NCI-H1105 (cell line): ENCODE measurements around the gene SMIM1.

Experiments used
- DNase-seq: peaks from one replicate; lab custom pipeline; 2025; lab: John Stamatoyannopoulos, UW

SMIM1 gene, protein sequence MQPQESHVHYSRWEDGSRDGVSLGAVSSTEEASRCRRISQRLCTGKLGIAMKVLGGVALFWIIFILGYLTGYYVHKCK

DNA sequence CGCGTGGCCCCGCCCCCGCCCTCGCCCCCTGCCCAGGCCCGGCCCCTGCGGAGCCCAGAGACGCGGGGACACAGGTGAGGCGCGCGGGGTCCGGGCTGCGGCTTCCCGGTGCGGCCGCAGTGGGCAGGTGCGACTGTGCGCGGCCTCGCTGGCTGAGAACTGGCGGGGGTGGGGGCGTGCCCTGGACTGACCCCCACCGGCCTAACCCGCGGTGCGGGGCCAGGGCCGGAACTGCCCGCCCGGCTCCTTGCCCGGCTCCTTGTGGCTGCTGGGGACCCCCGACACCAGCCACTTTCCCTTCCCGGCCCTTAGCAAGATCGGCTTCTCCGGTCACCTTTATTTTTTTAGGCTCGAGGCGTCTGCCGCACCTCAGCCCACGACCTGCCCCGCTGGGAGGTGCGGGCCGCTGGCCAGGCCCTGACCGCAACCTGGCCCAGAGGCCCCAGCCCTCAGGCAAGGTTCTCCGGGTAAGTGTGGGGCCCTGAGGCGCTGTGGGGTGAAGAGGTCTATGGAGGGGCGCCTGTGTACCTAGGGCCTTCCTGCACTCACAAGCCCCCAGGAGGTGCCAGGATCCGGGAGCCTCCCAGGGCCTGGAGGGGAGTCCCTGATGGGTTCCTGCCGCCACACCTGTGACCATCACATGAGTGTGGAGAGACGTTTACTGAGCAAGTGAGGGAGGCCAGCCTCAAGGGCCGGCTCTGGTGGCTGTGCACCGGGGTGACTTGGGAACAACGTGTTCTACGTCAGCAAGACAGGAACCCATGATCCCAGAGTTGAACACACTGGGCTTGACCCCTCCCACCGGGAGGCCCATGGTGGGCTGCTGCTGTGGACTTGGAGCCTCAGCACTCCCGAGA is at the start of gene SMIM1:
Gene SMIM1 (plus strand): TSS at position 35 of the 857 bp plus-strand sequence. CDS start 2,625 bp downstream, outside the sequence.
- DNase-seq = no peak

DNA sequence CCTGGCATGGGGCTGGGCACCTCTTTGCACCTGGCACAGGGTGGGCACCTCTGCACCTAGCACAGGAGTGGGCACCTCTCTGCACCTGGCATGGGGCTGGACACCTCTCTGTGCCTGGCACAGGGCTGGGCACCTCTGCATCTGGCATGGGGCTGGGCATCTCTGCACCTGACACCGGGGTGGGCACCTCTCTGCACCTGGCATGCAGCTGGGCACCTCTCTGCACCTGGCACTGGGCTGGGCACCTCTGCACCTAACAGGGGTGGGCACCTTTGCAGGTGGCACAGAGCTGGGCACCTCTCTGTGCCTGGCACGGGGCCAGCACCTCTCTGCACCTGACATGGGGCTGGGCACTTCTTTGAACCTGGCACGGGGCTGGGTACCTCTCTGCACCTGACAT is 49.7 kb upstream of the SMIM1 start:
- no peak for DNase-seq

DNA sequence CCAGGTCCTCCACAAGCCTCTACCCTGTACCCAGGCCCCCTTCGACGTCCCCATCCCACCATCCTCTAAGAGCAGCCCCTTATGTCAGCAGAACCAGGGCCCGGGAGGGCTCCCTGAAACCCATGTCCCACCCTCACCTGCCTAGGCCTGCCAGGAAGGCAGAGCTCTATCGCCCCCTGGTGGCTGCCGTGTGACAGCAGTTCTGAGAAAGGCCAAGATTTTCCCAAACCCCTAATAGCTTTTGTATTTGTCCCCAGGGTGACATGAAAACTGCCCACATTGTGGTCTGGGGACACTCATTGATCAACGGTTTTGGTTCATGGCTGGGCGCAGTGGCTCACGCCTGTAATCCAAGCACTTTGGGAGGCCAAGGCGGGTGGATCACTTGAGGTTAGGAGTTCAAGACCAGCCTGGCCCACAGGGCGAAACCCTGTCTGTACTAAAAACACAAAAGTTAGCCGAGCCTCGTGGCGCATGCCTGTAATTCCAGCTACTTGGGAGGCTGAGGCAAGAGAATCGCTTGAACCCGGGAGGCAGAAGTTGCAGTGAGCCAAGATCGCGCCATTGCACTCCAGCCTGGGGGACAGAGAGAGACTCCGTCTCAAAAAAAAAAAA is 48.0 kb upstream of the SMIM1 start:
- DNase-seq = peak; percentile 72

DNA sequence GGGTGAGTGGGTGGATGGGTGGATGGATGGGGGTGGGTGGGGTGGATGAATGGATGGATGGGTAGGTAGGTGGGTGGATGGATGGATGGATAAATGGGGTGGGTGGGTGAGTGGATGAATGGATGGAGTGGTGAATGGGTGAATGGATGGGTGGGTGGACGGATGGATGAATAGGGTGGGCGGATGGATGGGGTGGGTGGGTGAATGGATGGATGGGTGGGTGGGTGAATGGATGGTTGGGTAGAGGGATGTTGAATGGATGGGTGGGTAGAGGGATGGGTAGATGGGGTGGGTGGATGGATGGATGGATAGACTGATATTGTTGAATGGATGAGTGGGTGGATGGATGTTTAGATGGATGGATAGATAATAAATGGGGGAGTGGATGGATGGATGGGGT is 47.2 kb upstream of the SMIM1 start:
- no peak for DNase-seq

DNA sequence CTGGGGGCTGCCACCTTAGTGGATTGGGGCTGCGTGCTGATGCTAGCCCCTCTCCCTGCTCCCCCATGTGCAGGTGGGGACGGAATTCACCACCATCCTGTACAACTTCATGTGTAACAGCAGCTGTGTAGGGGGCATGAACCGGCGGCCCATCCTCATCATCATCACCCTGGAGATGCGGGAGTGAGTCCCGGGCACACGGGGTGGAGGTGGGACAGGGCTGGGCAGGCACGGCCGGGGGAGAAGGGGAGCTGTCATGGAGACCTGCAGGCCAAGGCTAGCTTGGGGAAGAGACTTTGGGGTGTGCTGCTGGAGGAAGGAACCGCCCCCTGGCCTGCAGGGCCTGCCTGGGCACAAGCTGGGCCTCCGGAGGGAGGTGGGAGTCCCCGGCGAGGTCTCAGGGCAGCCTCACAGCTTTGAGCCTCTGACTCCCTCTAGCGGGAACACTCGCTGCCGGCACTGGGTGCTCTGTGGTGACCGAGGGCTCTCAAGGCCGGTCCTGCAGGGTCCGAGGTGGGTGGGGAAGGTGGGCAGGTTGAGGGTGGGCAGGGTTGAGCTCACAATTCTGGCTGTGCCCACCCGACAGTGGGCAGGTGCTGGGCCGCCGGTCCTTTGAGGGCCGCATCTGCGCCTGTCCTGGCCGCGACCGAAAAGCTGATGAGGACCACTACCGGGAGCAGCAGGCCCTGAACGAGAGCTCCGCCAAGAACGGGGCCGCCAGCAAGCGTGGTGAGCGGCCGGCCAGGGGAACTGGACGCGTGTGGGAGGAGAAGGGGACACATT is 45.3 kb upstream of the SMIM1 start:
- DNase-seq = no peak

DNA sequence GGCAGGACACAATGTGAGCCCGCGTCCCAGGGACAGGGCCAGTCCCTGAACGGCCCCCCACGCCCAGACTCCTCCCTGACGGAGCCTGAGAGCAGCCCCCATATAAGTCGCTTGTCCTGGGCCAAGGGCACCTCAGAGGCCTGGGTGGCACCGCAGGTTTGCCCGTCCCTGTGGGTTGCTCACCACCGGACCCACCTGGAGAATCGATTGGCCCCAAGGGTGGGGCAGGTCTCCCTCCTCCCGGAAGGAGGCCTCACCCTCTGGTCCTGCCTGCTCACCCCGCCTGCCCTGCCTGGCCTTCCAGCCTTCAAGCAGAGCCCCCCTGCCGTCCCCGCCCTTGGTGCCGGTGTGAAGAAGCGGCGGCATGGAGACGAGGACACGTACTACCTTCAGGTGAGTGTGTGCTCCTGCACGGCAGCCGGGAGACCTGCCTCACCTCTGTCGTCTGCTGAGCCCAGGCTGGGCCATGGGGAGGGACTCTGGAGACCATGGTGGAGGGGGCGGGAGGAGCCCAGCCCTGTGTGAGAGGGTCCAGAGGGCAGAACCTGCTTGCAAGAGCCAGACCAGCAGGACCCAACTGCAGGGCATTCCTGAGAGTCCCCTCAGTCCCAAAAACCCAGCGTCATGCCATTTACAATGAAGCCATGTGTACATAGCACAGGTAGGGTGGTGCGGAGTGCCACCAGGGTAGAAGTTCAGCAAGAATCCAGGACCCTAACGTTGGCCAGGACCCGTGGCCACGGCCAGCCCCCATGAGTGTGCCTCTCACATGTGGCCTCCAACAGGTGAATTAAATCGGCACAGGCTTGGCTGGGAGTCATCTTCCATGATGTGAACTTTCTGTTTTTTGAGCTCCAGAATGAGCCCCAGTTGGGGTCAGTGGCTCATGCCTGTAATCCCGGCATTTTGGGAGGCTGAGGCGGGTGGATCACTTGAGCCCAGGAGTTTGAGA is 44.4 kb upstream of the SMIM1 start:
- DNase-seq = no peak

DNA sequence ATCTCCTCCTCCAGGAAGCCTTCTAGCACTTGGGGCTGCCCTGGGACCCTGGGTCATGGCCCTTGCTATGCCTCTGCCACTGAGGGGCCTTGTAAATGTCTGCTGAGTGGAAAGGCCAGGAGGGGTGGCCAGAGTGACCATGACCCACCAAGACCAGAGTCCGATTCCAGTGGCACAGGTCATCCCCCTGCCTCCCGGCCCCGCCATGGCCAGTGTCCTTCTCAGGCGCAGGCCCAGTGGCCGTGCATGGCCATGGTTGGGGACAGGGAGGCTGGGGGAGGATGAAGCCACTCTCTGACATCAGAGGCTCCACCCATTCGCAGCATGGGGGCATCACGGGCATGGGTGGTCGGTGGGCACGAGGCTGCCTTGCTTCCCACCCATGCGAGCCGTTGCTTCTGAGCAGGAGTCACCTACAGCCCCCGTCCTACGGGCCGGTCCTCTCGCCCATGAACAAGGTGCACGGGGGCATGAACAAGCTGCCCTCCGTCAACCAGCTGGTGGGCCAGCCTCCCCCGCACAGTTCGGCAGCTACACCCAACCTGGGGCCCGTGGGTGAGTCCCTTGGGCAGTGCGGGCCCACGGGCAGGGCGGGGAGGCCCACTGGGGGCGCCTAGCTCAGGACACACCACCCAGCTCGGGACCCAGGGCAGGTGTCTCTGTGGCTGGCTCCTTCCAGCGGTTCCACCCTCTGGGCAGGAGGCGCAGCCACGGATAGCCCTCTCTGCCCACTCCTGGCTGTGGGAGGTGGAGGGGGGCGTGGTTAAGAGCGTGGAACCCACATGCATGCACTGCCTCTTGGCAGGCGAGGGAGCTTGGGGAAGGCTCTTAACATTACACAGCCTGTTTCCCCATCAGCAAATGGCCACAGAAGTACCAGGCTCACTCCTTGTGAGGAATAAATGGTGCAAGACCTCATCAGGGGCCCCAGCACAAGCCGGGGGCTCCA is 42.7 kb upstream of the SMIM1 start:
- no peak for DNase-seq

DNA sequence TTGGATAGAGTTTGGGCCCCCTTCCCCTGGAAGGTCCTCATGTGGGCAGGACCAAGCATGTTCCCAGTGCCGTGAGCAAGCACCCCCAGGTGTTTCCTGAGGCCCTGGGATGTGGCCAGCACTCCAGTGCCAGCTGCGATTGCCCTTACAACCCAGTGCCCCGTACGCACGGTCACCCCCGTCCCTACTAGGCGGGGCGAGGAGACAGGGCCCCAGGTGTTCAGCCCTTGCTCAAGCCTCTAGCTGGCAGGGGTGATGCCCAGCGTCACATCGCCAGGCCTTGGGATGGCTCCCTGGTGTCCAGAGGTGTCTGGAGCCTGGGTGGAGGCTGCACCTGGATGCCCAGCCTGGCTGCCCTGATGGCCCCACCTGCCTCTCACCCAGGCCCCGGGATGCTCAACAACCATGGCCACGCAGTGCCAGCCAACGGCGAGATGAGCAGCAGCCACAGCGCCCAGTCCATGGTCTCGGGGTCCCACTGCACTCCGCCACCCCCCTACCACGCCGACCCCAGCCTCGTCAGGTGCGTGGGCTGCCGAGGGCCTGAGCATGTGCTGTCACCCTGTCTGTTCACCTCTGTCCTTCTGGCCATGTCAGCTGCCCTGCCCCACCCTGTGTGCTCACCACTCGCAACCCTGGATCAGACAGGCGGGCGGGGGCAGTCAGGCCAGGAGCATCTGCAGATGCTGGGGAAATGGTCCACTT is 41.9 kb upstream of the SMIM1 start:
- no peak for DNase-seq

DNA sequence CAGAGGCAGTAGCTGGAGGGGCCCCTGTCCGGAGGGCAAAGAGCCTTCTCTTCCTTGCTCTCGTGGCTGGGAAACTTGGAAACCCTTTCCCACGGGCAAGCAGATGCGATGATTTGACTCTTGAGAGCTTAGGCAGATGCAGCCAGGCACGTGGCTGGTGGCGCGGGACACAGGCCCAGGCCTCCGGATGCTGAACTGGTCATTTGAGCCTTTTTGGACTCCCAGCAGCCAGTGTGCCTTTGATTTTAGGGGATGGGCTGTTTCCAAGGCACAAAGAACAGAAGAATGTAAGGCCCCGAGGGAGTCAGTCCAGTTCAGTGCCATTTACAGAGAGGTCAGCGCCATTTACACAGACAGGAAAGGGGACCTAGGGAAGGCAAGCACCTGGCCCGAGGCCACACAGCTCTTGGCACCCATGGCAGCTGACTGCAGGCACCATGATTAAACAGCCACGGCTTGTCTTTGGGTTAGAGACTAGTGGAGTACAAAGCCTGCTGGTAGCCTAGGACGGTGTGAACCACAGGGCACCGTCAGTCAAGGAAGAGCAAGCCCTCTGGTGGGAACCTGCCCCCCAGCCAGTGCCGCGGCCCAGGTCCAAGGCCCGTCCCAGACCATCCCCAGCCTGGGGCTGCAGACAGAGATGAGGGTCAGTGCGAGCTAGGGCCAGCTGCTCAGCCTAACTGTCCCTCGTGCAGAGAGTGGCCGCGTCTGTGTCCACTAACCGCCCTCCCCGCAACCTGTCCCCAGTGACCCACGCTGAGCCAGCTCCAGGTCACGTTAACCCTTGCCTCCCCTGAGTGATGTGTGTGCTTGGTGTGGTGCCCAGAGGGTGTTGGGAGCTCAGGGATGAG is 40.7 kb upstream of the SMIM1 start:
- DNase-seq = no peak

DNA sequence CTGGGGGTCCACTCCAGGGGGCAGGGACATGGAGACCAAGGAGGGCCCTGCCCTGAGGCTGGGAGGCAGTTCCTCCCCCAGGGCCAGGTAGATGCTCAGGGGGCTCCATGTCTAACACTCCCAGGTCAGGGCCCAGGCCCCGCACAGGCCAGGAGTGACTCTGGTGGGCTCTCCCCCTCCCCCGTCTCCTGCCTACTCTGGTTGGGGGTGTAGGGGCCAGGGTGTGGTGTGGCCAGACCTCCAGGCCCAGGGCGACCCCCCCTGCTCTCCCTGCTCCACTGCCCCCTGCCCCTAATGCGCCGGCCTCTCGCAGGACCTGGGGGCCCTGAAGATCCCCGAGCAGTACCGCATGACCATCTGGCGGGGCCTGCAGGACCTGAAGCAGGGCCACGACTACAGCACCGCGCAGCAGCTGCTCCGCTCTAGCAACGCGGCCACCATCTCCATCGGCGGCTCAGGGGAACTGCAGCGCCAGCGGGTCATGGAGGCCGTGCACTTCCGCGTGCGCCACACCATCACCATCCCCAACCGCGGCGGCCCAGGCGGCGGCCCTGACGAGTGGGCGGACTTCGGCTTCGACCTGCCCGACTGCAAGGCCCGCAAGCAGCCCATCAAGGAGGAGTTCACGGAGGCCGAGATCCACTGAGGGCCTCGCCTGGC is 40.0 kb upstream of the SMIM1 start:
- no peak for DNase-seq

DNA sequence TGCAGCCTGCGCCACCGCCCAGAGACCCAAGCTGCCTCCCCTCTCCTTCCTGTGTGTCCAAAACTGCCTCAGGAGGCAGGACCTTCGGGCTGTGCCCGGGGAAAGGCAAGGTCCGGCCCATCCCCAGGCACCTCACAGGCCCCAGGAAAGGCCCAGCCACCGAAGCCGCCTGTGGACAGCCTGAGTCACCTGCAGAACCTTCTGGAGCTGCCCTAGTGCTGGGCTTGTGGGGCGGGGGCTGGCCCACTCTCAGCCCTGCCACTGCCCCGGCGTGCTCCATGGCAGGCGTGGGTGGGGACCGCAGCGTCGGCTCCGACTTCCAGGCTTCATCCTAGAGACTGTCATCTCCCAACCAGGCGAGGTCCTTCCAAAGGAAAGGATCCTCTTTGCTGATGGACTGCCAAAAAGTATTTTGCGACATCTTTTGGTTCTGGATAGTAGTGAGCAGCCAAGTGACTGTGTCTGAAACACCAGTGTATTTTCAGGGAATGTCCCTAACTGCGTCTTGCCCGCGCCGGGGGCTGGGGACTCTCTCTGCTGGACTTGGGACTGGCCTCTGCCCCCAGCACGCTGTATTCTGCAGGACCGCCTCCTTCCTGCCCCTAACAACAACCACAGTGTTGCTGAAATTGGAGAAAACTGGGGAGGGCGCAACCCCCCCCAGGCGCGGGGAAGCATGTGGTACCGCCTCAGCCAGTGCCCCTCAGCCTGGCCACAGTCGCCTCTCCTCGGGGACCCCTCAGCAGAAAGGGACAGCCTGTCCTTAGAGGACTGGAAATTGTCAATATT is 39.3 kb upstream of the SMIM1 start:
- DNase-seq = no peak

DNA sequence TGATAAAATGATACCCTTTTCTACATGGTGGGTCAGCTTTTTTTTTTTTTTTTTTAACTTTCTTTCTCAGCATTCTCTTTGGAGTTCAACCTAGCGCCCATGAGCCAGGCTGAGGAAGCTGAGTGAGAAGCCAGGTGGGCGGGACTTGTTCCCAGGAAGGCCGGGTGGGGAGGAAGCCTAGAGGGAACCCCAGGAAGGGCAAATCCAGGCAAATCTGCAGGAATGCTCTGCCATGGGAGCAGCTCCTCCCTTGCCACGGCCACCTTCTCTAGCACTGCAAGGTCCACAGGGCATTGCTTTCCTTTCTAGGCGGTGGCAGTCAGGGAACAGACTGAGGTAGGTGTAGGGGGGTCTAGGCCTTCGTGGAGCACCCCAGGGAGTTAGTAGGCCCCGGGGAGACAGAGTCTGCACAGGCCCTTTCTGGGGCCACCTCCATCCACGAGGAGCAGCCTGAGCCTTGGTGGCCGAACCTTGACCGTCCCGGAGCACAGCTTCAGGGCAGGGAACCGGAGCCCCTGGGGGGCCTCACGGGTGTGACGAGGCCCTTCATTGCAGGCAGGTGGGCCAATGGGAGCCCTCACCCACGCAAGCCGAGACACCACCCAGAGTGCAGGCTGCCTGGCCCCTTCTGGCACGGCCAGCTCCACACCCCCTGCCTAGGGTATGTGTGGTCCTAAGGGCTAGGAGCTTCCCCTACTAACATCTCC is 38.5 kb upstream of the SMIM1 start:
- DNase-seq = no peak

DNA sequence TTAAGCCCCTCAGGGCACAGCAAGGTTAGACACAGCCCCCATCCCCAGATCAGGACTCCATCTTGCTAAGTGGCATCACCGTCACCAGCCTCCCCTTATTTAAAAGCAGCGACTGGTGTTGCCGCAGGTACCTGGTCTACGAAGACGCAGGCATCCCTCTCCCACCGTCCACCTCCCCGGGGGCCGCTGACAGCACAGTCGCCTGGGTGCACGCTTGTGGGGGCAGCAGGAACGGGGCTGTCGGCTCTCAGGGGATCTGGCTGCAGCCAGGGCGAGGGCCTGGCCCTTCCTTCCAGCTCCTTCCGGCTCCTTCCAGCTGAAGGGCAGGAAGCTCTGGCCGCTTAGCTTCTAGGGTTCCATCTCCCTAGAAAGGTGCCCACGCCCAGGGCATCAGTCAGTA is 37.9 kb upstream of the SMIM1 start:
- no peak for DNase-seq

DNA sequence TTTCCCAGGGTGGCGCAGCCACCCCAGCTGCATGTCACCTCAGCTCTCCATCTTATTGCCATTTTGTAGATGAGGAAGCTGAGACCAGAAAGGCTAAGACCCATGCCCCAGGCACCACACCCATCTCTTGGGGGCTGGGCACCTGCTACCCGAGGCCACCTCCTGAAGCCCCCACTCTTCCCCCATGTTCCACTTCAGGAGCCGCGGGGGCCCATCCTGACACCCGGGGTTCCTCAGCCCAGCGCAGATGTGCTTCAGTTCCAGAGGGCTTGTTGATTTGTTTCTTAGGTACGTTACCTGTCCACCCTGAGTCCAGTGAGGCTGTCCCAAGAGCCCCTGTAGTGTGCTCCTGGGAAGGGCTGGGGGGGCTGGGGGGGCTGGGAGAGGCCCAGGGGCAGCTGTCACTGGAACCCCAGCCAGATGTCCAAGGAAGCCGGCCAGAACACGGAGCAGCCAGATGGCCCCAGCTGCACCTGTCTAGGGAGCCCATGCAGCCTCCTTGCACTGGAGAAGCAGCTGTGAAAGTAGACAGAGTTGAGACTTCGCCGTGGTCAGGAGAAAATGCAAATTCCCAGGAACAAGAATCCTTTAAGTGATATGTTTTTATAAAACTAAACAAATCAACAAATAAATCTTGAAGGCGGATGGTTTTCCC is 37.4 kb upstream of the SMIM1 start:
- no peak for DNase-seq

DNA sequence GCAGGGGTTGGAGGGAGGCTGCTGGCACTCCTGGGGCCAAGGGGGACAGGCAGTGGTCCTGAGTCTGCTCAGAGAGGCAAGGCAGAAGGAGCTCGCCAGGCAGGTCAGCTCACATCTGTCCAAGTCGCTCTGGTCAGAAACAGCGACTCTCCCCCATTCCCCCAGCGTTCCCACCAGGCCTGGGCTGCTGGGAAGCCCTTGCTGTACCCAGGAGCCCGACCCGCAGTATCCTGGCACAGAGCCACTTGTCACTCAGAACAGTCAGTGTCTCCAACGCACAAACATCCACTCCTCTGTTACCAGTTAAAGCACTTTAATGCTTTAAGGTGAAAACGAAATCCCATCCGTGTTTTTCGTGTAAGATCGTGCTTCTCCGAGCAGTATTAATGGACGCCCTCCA is 36.9 kb upstream of the SMIM1 start:
- no peak for DNase-seq

DNA sequence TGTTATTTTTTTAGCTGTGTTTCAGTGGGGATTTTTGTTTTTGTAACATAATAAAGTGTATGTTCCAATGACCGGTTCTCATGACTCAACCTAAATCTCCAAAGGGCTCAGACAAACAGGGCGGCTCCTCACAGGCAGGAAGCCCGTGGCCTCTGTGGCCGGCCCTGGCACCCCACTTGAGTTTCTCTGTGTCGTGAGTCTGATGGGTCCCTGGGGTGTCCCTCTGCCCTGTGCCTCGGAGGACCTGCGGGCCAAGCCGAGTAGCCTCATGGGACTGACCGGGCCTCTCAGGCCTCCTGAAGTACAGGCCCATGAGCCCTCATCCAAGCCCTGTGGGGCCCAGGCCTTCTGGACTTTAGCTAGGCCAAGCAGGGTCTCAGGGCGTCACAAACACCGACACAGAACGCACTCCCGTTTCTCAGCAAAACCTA is 36.4 kb upstream of the SMIM1 start:
- DNase-seq = no peak
